ENCODE results near the gene USP33. TPM values are rescaled to one million over a fixed set of nuclear protein-coding genes. Genes with fewer than 3 reads are reported as not detected.
A peak's percentile ranks its signal among the peaks of the same experiment; 100 is the strongest.

USP33 gene
- total RNA-seq, 1 donor from 2014 or later, result 28.6 TPM

DNA sequence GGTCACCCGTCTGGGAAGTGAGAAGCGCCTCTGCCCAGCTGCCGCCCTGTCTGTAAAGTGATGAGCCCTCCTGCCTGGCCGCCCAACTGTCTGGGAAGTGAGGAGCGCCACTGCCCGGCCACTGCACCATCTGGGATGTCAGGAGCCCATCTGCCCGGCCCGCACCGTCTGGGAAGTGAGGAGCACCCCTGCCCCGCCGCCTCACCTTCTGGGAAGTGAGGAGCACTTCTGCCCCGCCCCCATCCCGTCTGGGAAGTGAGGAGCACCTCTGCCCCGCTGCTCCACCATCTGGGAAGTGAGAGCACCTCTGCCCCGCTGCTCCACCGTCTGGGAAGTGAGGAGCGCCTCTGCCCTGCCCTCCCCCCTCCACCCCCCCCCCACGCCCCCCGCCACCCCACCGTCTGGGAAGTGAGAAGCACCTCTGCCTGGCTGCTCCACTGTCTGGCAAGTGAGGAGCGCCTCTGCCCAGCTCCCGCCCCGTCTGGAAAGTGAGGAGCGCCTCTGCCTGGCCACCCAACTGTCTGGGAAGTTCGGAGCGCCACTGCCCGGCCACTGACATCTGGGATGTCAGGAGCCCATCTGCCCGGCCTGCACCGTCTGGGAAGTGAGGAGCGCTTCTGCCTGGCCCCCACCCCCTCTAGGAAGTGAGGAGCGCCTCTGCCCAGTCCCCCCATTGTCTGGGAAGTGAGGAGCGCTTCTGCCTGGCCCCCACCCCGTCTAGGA lies 72.7 kb downstream of the USP33 start:
- DNase-seq (ENCODE audit: low spot score in 2 of 2), result no peak
- no peak for TF ChIP-seq CTCF (IDR thresholded peaks at IDR 0.05)
- Histone ChIP-seq H3K36me3 (peaks cover 0 to 5% of the 10 kb centered on the region in 2 donors), H3K27me3 (no peaks in the 10 kb centered on the region), H3K4me3 (no peak overlapping the region), H3K4me1 (peaks cover 0 to 15% of the 10 kb centered on the region in 2 donors), H3K9me3 (no peaks in the 10 kb centered on the region), H3K27ac (no peak overlapping the region)
- intact Hi-C loops (cut with DNase I), result loop anchor here (10.0 kb wide), 1 partner anchor 1612 kb away; the partner anchor contains the start of gene ST6GALNAC3

DNA sequence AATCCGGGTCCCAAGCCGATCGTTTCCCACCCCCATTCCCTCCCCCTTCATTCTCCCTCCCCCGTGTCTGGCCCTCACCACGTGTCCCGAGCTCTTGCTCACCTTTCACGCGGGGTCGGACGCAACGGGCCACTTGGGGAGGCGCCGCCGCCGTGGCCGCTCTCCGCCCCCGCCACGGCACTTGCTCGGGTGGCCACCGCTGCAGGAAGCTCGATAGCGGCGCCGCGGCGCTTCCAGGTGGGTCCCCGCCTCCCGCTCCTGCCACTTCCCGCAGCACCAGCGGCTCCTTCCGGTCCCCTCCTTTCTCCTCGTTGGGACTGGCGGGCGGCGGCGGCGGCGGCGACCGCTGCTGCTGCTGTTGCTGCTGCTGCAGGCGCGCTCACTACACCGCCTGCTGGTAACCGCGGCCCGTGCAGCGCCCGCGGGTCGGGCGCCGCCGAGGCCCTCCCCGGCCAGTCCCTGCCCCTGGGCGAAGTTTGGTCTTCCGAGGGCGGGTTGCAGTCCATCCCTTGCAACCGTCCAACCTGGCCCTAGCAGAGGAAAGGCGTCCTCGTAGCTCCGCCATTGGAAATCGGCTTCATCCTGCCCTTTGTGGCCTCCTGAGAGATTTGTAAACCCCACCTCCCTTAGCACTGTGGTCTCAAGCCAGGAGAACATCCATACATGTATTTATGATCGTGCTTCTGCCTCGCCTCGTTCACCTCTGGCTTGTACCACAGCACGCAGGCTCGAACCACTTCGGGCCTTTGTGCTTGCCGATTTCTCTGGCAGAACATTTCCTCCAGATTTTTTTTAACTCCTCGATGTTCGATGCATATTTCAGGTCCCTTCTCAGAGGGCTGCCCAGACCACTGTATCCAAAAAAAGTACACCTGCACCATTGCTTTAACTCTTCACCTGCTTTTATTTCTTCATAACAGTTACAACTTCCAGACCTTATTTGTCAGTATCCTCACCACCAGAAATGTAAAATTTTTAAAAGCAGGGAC lies 76.2 kb downstream of the USP33 start:
- peak; percentile 79 to 95 (median 92) for TF ChIP-seq CTCF (IDR thresholded peaks at IDR 0.05)
- Histone ChIP-seq H3K9me3 (no peaks in the 10 kb centered on the region), H3K4me1 (peaks cover 0 to 25% of the 10 kb centered on the region in 2 donors), H3K36me3 (no peaks in the 10 kb centered on the region), H3K4me3 (peak overlapping the region; percentile 63 to 71), H3K27me3 (no peaks in the 10 kb centered on the region), H3K27ac (peak overlapping the region; percentile 90)
- intact Hi-C loops (cut with DNase I), result loop anchor here (1.0 to 10.0 kb wide), 6 partner anchors 74 to 1609 kb away; partner anchors contain the start of genes NEXN, PIGK, ST6GALNAC3 and USP33
- peak; percentile 67 to 96 for DNase-seq (ENCODE audit: low spot score in 2 of 2)

DNA sequence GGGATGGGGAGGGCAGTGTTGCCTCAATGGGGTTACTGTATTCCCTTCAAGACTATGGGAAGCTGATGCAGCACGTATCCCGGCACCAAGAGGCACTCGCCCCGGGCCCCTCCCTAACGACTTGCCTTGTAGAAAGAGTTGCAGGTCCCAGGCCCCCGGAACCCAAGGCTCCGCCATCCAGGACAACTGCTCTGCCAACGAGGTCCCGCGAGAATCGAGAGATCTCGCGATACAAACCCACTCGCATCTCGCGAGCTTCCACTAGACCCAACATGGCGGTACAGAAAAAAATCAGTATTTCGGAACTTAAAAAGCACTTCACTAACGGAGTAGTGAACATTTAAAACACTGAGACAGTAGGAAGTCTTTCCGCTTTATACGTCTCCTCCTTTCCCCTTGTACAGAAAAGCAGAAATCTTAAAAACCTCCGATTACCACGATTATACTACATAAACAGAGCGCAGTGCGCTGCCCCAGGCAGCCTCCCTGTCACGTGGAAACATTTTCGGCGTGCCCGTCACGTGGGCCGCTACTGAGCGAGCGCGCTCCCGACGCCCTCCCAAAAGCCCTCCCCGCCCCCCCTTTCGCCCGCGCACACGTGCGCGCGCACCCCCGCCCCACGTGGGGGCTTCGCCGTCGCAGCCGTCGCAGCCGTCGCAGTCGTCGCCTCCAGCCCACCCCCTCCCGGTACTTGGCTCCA lies 77.0 kb downstream of the USP33 start, which contains the start of gene ZZZ3:
ZZZ3 (minus strand) TSS at position 199 of the 700 bp plus-strand sequence. CDS start 49,304 bp downstream, outside the sequence.
- H3K4me3 ChIP-seq, result peak within 1 kb of the TSS; percentile 63 to 71
- H3K4me1 ChIP-seq, result peaks cover 0 to 25% of the 10 kb centered on the region in 2 donors
- DNase-seq (ENCODE audit: low spot score in 2 of 2), result peak; percentile 79 to 96
- no peaks in the 10 kb centered on the region for H3K27me3 ChIP-seq
- no peaks in the 10 kb centered on the region for H3K36me3 ChIP-seq
- intact Hi-C loops (cut with DNase I), result loop anchor here (1.0 to 10.0 kb wide), 7 partner anchors 75 to 1608 kb away; partner anchors contain the start of genes DNAJB4, NEXN, PIGK and ST6GALNAC3
- H3K27ac ChIP-seq, result peak within 1 kb of the TSS; percentile 90
- H3K9me3 ChIP-seq, result no peaks in the 10 kb centered on the region
- no peak for TF ChIP-seq CTCF (IDR thresholded peaks at IDR 0.05)

DNA sequence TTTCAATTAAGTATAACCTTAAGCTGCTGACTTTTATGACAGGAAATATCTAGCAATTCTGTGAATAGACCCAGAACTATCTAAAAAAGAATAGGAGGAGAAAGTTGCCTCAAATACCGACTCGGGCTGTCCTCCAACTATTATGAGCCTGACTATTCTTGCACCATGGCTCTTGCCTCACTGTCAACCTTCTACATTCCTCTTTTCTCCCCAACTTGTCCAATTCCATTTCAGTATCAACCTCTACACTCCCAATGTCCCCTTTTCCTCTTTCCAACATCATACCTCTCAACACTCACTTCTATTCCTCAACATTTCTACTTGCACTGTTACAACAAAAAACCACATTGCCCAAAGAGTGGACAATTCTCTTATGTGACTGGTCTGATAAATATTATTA lies 79.5 kb downstream of the USP33 start:
- Histone ChIP-seq H3K27ac (no peak overlapping the region), H3K4me1 (peaks cover 0 to 23% of the 10 kb centered on the region in 2 donors), H3K9me3 (no peaks in the 10 kb centered on the region), H3K36me3 (no peaks in the 10 kb centered on the region), H3K4me3 (no peak overlapping the region), H3K27me3 (no peaks in the 10 kb centered on the region)
- TF ChIP-seq CTCF (IDR thresholded peaks at IDR 0.05), result no peak
- no peak for DNase-seq (ENCODE audit: low spot score in 2 of 2)
- intact Hi-C loops (cut with DNase I), result loop anchor here (5.0 to 10.0 kb wide), 4 partner anchors 77 to 1605 kb away; partner anchors contain the start of genes ST6GALNAC3 and USP33
